ENCODE data around the gene EID1. TPM values are rescaled to one million over a fixed set of nuclear protein-coding genes. Genes with fewer than 3 reads are reported as not detected.

Gene EID1
- total and polyA plus RNA-seq, 9 of the 15 experiments (the other 6 are each of a cell fraction or from before 2014, with no cell fraction given) = 46.5 to 211 (median 143) TPM

- peak; percentile 26; the same call in 1 of the 2 replicates for TF ChIP-seq ZBTB40 (IDR thresholded peaks at IDR 0.05)
- TF ChIP-seq ZBTB40 (CRISPR knock-in tag; IDR thresholded peaks at IDR 0.05) = no peak
- TF ChIP-seq GABPA (tag; conservative IDR thresholded peaks at IDR 0.05; ENCODE audit: low read depth) = peak; percentile 42; the same call in 1 of the 2 replicates
- peak; percentile 91 for TF ChIP-seq SMARCA4 (IDR thresholded peaks at IDR 0.05)
- TF ChIP-seq SIX5 (IDR thresholded peaks at IDR 0.05; ENCODE audit: borderline replicate concordance in 1 of 2, insufficient read depth in 1 of 2, low read depth in 1 of 2, low read length in 2 of 2) = no peak
- TF ChIP-seq MLLT1 (IDR thresholded peaks at IDR 0.05) = peak in 1 of 2 experiments; percentile 67; a peak in 1 of 4 replicates
- peak; percentile 66 for TF ChIP-seq SOX6 (IDR thresholded peaks at IDR 0.05)
- 0 out of 2 replicates have a peak, but pooled peaks have one; percentile 42 for TF ChIP-seq TARDBP (IDR thresholded peaks at IDR 0.05)
- no peak for TF ChIP-seq KAT2B (IDR thresholded peaks at IDR 0.05; ENCODE audit: low read depth, low read length)
- 0 out of 2 replicates have a peak, but pooled peaks have one; percentile 61 for TF ChIP-seq ELF4 (CRISPR knock-in tag; IDR thresholded peaks at IDR 0.05)
- 0 out of 4 replicates have a peak, but pooled peaks of 1 of the 2 experiments have one; percentile 18 for TF ChIP-seq MAZ (CRISPR knock-in tag; conservative IDR thresholded peaks at IDR 0.05 in 1 of 2, IDR thresholded peaks at IDR 0.05 in 1 of 2)
- TF ChIP-seq GATAD2A (IDR thresholded peaks at IDR 0.05) = 0 out of 2 replicates have a peak, but pooled peaks have one; percentile 16
- TF ChIP-seq DPF2 (IDR thresholded peaks at IDR 0.05) = peak; percentile 77
- peak; percentile 67; the same call in 1 of the 2 replicates for TF ChIP-seq ZBTB17 (CRISPR knock-in tag; IDR thresholded peaks at IDR 0.05)
- TF ChIP-seq RCOR1 (IDR thresholded peaks at IDR 0.05; ENCODE audit: borderline replicate concordance in 1 of 2, low read depth in 2 of 2, low read length in 2 of 2) = peak in 1 of 2 experiments; percentile 86; a peak in 1 of 4 replicates
- TF ChIP-seq TRIM24 (IDR thresholded peaks at IDR 0.05) = peak; percentile 79 to 90
- no peak for TF ChIP-seq ZNF778 (CRISPR knock-in tag; IDR thresholded peaks at IDR 0.05)
- peak; percentile 70; the same call in 1 of the 2 replicates for TF ChIP-seq ZNF584 (CRISPR knock-in tag; IDR thresholded peaks at IDR 0.05; ENCODE audit: low read depth)
- TF ChIP-seq JUND (IDR thresholded peaks at IDR 0.05; ENCODE audit: borderline replicate concordance, low read depth, low read length) = peak; percentile 99
- peak; percentile 98 for TF ChIP-seq JUND (tag; IDR thresholded peaks at IDR 0.05; ENCODE audit: borderline replicate concordance, low read depth, low read length)
These were observed 47.8 kb downstream of the EID1 start (continued) for GRCh38 chr15:48925714-48926223.
